Left lung (tissue), 10 donors: Measurements from ENCODE around the gene GHR. TPM values are rescaled to one million over a fixed set of nuclear protein-coding genes. Genes with fewer than 3 reads are reported as not detected.

Experiments
- ATAC-seq: fragments of 200-7000 bp; cut with Tn5 transposase; one replicate; pipeline ENCODE4 v1.9.1; 2020; ENCODE audit warnings: moderate library complexity
- DNase-seq, 4 donors: peaks; one replicate each; pipeline ENCODE4 v3.0.0-alpha.2; 2013 to 2020
- H3K27ac ChIP-seq, 2 donors: fragments of 200-600 bp; sonication (generic) in 1 of 2; one replicate each; pipeline versions ENCODE4 v1.5.0 to v1.8.0; 2020 to 2021
- H3K27me3 ChIP-seq, 2 donors: fragments of 200-600 bp; sonication (generic) in 1 of 2; one replicate each; pipeline versions ENCODE4 v1.5.0 to v1.8.0; 2020 to 2021
- H3K36me3 ChIP-seq, 2 donors: fragments of 200-600 bp; sonication (generic) in 1 of 2; one replicate each; pipeline versions ENCODE4 v1.5.0 to v1.8.0; 2020 to 2021
- H3K4me1 ChIP-seq, 2 donors: fragments of 200-600 bp; one replicate each; pipeline ENCODE4 v1.8.0; 2021
- H3K4me3 ChIP-seq, 2 donors: fragments of 200-600 bp; sonication (generic) in 1 of 2; one replicate each; pipeline versions ENCODE4 v1.5.0 to v1.8.0; 2020 to 2021; ENCODE audit warnings: mild to moderate bottlenecking in 1 of 2
- H3K9me3 ChIP-seq, 2 donors: fragments of 200-600 bp; sonication (generic) in 1 of 2; one replicate each; pipeline versions ENCODE4 v1.5.0 to v1.8.0; 2020 to 2021
- CTCF ChIP-seq, 2 donors: fragments of 200-600 bp; sonication (generic) in 1 of 2; IDR thresholded peaks; one replicate each; pipeline versions ENCODE4 v1.5.0 to v1.8.0; 2021; ENCODE audit warnings: antibody characterized with exemption in 2 of 2
- intact Hi-C, 2 donors: fragments of 100-400 bp; cut with DNase I; formaldehyde crosslinking; loops; one replicate each; pipeline versions ENCODE4 v1.11.2 to v1.14.2; 2022
- polyA plus RNA-seq, 6 donors: library from polyadenylated mRNA; unstranded; fragments of 120-200 nt; gene quantifications; one replicate each; pipeline ENCODE4 v1.2.1, GENCODE V29; 2013; ENCODE audit not compliant: insufficient read length in 6 of 6
- total RNA-seq, 2 donors: library from RNA; stranded (reverse); fragmentation: NEBNext Ultra II Directional; extraction: Animal tissue kit (Norgen Biotek cat#: 25700); gene quantifications; one replicate each; pipeline ENCODE4 v1.2.1, GENCODE V29; 2021
- donor health status: DM: no; HTN: yes; CAD: no.
- donor health status: DM: no; HTN: no; CAD: no.

Gene GHR
- total and polyA plus RNA-seq, 8 donors = 5.7 to 30.5 (median 26.3) TPM

DNA sequence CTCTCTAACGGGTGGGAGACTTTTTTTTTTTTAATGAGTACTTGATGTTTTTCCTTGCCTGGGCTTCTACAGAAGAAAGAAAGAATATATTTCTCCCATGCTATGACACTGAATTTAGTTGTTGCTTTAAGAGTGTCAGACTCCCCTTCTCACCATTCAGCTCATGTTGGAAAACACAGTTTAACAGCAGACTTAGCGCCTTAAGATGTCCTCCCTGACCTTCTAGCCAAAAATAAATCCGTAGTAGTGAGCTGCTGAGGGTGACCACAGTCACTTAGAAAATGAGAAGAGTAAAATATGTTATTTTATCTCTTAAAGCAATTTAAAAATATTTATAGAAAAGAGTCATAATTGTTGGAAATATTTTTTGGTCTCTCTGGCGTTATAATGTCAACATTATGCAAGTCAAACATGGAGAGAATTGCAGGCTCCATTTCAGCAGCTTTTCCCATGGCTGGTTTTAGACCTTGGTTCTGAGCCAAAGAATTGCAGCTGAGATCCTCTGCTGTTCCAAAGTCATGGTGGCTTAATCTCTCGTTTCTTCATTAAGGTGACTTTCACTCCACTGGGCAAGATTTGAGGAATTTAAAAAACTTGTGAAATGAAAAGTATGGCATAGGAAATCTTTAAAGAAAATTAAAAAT is 143.5 kb downstream of the GHR start:
- no peaks in the 10 kb centered on the region for H3K4me1 ChIP-seq
- no peaks in the 10 kb centered on the region for H3K36me3 ChIP-seq
- DNase-seq = peak in 2 of 4 donors; percentile 65 to 66
- H3K4me3 ChIP-seq = no peak overlapping the region
- H3K9me3 ChIP-seq = no peaks in the 10 kb centered on the region
- intact Hi-C loops = no loop called here
- ATAC-seq = no peak
- TF ChIP-seq CTCF (IDR thresholded peaks at IDR 0.05) = no peak
- no peaks in the 10 kb centered on the region for H3K27me3 ChIP-seq
- H3K27ac ChIP-seq = no peak overlapping the region

DNA sequence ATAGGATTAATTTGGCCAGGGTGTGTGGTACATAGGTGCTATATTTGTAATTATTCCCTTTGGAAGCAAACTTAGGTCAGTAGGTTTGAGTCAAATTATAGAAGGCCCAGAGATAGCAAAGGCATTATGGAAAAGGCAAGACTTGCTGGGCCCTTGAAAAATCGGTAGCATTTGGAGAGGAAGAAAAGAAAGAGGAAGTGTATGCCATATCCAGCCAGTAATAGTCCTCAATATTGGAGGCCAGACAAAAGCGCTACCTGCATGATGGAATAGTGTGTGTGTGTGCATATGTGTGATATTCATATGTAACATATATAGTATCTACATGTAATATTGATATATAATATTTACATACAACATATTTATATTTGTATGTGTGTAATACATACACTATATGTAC is 146.1 kb downstream of the GHR start:
- no peak overlapping the region for H3K4me3 ChIP-seq
- DNase-seq (no peak), ATAC-seq (no peak)
- no peaks in the 10 kb centered on the region for H3K4me1 ChIP-seq
- H3K27me3 ChIP-seq = no peaks in the 10 kb centered on the region
- no peaks in the 10 kb centered on the region for H3K9me3 ChIP-seq
- no peak for TF ChIP-seq CTCF (IDR thresholded peaks at IDR 0.05)
- no peak overlapping the region for H3K27ac ChIP-seq
- intact Hi-C loops = no loop called here
- no peaks in the 10 kb centered on the region for H3K36me3 ChIP-seq

DNA sequence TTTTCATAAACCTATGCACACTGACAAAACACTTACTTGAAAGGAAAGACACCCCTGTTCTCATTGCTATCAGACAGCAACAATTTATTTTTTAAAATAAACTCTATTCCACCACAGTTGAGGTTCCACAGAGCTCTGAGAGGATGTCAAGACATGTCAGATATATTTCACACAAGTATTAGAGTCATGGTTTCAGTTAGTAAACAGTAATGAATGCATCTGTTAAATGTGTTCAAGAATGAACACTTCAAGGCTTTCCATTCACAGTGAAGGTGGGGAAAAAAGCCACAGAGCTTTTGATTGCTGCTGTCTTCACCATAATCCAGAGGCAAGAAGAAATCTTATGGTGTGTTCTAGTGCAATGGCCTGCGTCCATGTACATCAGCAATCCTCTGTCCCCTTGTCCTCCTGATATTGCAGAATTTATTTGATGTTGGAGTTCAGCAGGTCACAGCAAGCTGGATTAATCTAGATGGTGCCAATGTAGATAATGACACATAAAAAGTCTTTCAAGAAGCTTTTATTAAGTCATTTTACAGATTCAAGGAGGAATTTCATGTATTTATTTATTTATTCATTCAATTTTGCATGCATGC is 146.8 kb downstream of the GHR start:
- Histone ChIP-seq H3K9me3 (no peaks in the 10 kb centered on the region), H3K27ac (no peak overlapping the region), H3K27me3 (no peaks in the 10 kb centered on the region), H3K4me3 (no peak overlapping the region), H3K4me1 (no peaks in the 10 kb centered on the region), H3K36me3 (no peaks in the 10 kb centered on the region)
- DNase-seq (no peak), ATAC-seq (no peak)
- intact Hi-C loops = no loop called here
- TF ChIP-seq CTCF (IDR thresholded peaks at IDR 0.05) = no peak

- Histone ChIP-seq H3K9me3 (no peaks in the 10 kb centered on the region), H3K36me3 (no peaks in the 10 kb centered on the region), H3K4me3 (no peak overlapping the region), H3K27ac (no peak overlapping the region), H3K27me3 (no peaks in the 10 kb centered on the region), H3K4me1 (no peaks in the 10 kb centered on the region)
- intact Hi-C loops = no loop called here
- DNase-seq (no peak), ATAC-seq (no peak)
- no peak for TF ChIP-seq CTCF (IDR thresholded peaks at IDR 0.05)
Measured at GRCh38 chr5:42570966-42571960, 148.0 kb downstream of the GHR start.

GRCh38 chr5:42572313-42572712 is 149.1 kb downstream of the GHR start:
- no peaks in the 10 kb centered on the region for H3K9me3 ChIP-seq
- ATAC-seq (no peak), DNase-seq (no peak)
- no peaks in the 10 kb centered on the region for H3K4me1 ChIP-seq
- TF ChIP-seq CTCF (IDR thresholded peaks at IDR 0.05) = no peak
- no peak overlapping the region for H3K4me3 ChIP-seq
- no peaks in the 10 kb centered on the region for H3K36me3 ChIP-seq
- H3K27me3 ChIP-seq = no peaks in the 10 kb centered on the region
- no peak overlapping the region for H3K27ac ChIP-seq
- intact Hi-C loops = no loop called here
